ENCODE measurements around the gene HYAL3. TPM values are rescaled to one million over a fixed set of nuclear protein-coding genes. Genes with fewer than 3 reads are reported as not detected.

Gene HYAL3
- total RNA-seq, 2 experiments from 2014 or later, result 3.3 to 4.1 TPM

DNA sequence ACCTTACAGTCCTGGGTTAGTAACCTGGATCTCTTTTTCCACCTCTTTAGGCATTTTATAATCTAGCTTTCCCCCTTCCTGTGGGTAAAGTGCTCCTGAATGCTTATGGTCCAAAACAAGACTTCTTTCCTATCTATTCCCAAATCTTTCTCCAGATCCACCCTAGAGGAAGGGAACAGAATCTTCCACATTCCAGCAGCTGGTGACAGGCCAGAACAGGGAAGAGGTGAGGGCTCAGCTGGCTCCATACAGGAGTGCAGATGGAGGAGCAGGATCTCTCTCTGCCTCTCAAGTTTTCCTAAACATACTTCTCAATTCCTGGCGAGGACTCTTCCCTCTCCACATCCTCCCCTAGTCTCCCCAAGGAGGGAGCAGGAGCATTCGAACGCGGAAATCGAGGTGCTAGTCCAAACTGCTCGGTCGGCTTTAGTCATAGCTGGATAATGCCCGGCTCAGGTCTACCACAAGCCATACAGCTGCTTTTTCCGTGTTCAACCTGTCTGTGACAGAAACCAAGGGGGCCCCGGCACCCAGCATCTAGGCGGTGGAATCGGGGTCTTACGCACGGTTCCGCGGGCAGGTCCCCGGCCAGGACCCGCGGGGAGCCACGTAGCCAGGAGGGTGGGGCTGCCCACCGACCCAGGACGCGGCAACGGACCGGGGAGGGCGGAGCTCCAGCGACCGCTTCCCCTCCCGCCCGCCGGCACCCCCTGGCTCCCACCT, 37.4 kb upstream of the HYAL3 start:
- Mint-ChIP-seq H3K9me3 (no peaks in the 10 kb centered on the region), H3K27ac (peak overlapping the region; percentile 91), H3K4me3 (peak overlapping the region; percentile 88), H3K36me3 (ENCODE audit: low read depth) (peaks cover 72% of the 10 kb centered on the region), H3K4me1 (ENCODE audit: low read depth) (peaks cover 44% of the 10 kb centered on the region), H3K27me3 (no peaks in the 10 kb centered on the region)
- intact Hi-C loops (cut with micrococcal nuclease), result no loop called here
- ATAC-seq, result peak; percentile 21
- TF ChIP-seq CTCF (IDR thresholded peaks at IDR 0.05), result no peak
- POLR2A ChIA-PET, result interaction anchor here (0.6 to 12.3 kb wide), 22 partner anchors 8 to 1055 kb away, joined by 3 to 137 read pairs (median 6); partner anchors contain the start of genes C3orf18, CISH, CYB561D2 and GNAI2
- peak; percentile 78 for DNase-seq
- CTCF ChIA-PET, result interaction anchor here (0.9 to 6.1 kb wide), 15 partner anchors 9 to 275 kb away, joined by 3 to 40 read pairs (median 4); partner anchors contain the start of genes CISH, CYB561D2, HYAL2 and HYAL3

DNA sequence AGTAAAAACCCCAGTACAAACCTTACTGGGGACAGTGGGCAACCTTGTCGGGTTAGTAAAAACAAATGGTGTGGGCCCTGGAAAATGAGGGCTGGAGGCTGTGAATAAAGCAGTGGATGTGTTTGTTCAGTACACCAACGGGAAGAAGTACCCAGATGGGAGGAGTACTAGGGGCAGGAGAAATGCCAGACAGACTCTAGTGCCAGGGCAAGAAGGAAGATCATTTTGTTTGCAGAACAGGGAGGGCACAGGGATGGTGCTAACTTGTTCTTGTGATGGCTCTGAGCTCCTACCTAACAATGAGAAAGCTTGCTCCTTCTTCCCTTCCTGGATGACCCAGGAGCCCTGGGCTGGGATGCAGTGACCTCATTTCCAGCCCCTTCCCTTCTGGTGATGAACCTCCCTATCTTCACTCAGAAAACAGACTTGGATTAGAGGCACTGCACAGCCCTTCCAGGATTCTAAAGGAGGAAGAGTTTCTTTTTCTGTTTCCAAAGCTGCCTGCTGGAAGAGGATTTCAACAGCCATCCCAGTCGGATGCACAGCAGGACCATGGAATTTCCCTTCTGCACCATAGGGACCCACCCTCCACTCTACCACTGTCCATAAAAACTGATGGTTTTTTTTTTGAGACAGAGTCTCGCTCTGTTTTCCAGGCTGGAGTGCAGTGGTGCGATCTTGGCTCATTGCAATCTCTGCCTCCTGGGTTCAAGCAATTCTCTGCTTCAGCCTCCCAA, 35.3 kb upstream of the HYAL3 start:
- intact Hi-C loops (cut with micrococcal nuclease), result no loop called here
- peaks cover 36% of the 10 kb centered on the region for H3K4me1 Mint-ChIP-seq (ENCODE audit: low read depth)
- CTCF ChIA-PET, result interaction anchor here (1.4 to 6.1 kb wide), 3 partner anchors 11 to 109 kb away, joined by 3 to 40 read pairs (median 8); partner anchors contain the start of gene HYAL2

DNA sequence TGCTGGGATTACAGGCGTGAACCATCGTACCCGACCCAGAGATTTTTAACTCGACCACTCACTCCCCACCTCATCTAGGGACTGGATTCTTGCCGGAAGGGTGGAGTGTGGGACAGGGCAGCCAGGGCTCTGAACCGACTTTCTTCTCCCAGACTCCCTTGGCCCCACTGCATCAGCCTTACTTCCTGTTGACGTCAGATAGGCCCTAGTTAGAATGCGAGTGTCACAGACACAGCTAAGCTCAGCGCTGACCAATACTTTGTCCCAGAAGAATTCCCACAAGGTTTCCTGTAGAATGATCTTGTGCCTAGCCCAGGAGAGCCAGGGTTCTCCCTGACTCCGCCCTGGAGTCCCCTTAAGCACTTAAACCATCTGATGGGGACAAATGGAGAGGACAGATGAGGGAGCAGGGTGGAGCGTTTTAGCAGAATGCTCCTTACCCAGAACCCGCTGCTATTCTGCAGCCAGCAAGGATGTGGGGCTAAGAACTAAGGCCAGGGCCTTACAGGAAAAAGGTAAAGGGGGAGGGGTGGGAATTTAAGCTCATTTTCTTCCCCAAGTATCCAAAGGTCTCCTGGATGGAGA, 34.6 kb upstream of the HYAL3 start:
- Mint-ChIP-seq H3K9me3 (no peaks in the 10 kb centered on the region), H3K36me3 (ENCODE audit: low read depth) (peaks cover 74% of the 10 kb centered on the region), H3K27me3 (no peaks in the 10 kb centered on the region), H3K27ac (peak overlapping the region; percentile 91), H3K4me3 (peak overlapping the region; percentile 88), H3K4me1 (ENCODE audit: low read depth) (peaks cover 32% of the 10 kb centered on the region)
- CTCF ChIA-PET, result interaction anchor here (1.4 to 6.1 kb wide), 3 partner anchors 10 to 108 kb away, joined by 3 to 40 read pairs (median 8); partner anchors contain the start of gene HYAL2
- ATAC-seq, result no peak
- no peak for DNase-seq
- TF ChIP-seq CTCF (IDR thresholded peaks at IDR 0.05), result no peak
- intact Hi-C loops (cut with micrococcal nuclease), result no loop called here
- POLR2A ChIA-PET, result interaction anchor here (0.7 to 12.3 kb wide), 3 partner anchors 14 to 35 kb away, joined by 3 to 137 read pairs (median 126); partner anchors contain the start of genes CYB561D2, HYAL2, HYAL3 and NAA80

More for the DNA sequence above, 35.3 kb upstream of the HYAL3 start:
- Mint-ChIP-seq H3K36me3 (ENCODE audit: low read depth) (peaks cover 80% of the 10 kb centered on the region), H3K4me3 (peak overlapping the region; percentile 88), H3K9me3 (no peaks in the 10 kb centered on the region), H3K27ac (peak overlapping the region; percentile 91), H3K27me3 (no peaks in the 10 kb centered on the region)
- POLR2A ChIA-PET, result interaction anchor here (0.6 to 12.3 kb wide), 5 partner anchors 14 to 67 kb away, joined by 3 to 137 read pairs (median 4); partner anchors contain the start of genes CYB561D2, HYAL2, HYAL3 and NAA80
- ATAC-seq (no peak), DNase-seq (no peak)
- TF ChIP-seq CTCF (IDR thresholded peaks at IDR 0.05), result no peak

- no peak overlapping the region for H3K4me3 Mint-ChIP-seq
- ChIA-PET POLR2A (interaction anchor here (0.6 to 10.9 kb wide), 5 partner anchors 9 to 257 kb away, joined by 3 to 126 read pairs (median 5); partner anchors contain the start of genes HYAL2, HYAL3, NAA80 and RASSF1), CTCF (no interaction called here)
- TF ChIP-seq CTCF (IDR thresholded peaks at IDR 0.05), result no peak
- H3K27me3 Mint-ChIP-seq, result no peaks in the 10 kb centered on the region
- no peaks in the 10 kb centered on the region for H3K9me3 Mint-ChIP-seq
- no peak for DNase-seq
- intact Hi-C loops (cut with micrococcal nuclease), result no loop called here
- ATAC-seq, result no peak
- H3K4me1 Mint-ChIP-seq (ENCODE audit: low read depth), result peaks cover 40% of the 10 kb centered on the region
- no peak overlapping the region for H3K27ac Mint-ChIP-seq
- H3K36me3 Mint-ChIP-seq (ENCODE audit: low read depth), result peaks cover 60% of the 10 kb centered on the region
Observed at GRCh38 chr3:50331364-50331907, 32.2 kb upstream of the HYAL3 start.

Data from activated CD8-positive, alpha-beta T cell treated with anti-CD3 and anti-CD28 coated beads for 36 hours (primary cell).